GM21526 (cell line): ENCODE results near the gene TEAD2.
A peak's percentile ranks its signal among the peaks of the same experiment; 100 is the strongest.

Source experiments
- ATAC-seq: cut with Tn5 transposase; IDR thresholded peaks from one replicate; pipeline ENCODE4 v1.9.1; 2021; ENCODE audit warnings: moderate library complexity; ENCODE audit not compliant: unreplicated experiment, low FRiP score

TEAD2 gene

GRCh38 chr19:49349567-49349966 lies 12.6 kb downstream of the TEAD2 start:
- no peak for ATAC-seq

- ATAC-seq, result no peak
These were observed 13.7 kb downstream of the TEAD2 start for GRCh38 chr19:49348305-49349189.

- no peak for ATAC-seq
These were observed 14.4 kb downstream of the TEAD2 start for GRCh38 chr19:49347835-49348234.

GRCh38 chr19:49347191-49347590 lies 15.0 kb downstream of the TEAD2 start:
- no peak for ATAC-seq

- ATAC-seq, result no peak
These were observed 17.5 kb downstream of the TEAD2 start for GRCh38 chr19:49344505-49345423.

GRCh38 chr19:49343123-49343522 lies 19.1 kb downstream of the TEAD2 start:
- ATAC-seq, result no peak

GRCh38 chr19:49342291-49342721 lies 19.9 kb downstream of the TEAD2 start:
- no peak for ATAC-seq

- no peak for ATAC-seq
These were observed 21.1 kb downstream of the TEAD2 start for GRCh38 chr19:49340865-49341718.

GRCh38 chr19:49340069-49340864 lies 21.9 kb downstream of the TEAD2 start:
- peak; percentile 40 for ATAC-seq

GRCh38 chr19:49339301-49340068 lies 22.7 kb downstream of the TEAD2 start:
- ATAC-seq, result no peak

- no peak for ATAC-seq
These were observed 23.4 kb downstream of the TEAD2 start for GRCh38 chr19:49338691-49339300.

- no peak for ATAC-seq
These were observed 24.1 kb downstream of the TEAD2 start for GRCh38 chr19:49338023-49338677.

- no peak for ATAC-seq
These were observed 24.8 kb downstream of the TEAD2 start for GRCh38 chr19:49337267-49338022.

GRCh38 chr19:49336482-49337266 lies 25.5 kb downstream of the TEAD2 start:
- no peak for ATAC-seq

- ATAC-seq, result no peak
These were observed 26.3 kb downstream of the TEAD2 start for GRCh38 chr19:49335784-49336481.
